Limb (tissue), 2 donors: ENCODE results near the gene HOXA2.

Source experiments
- DNase-seq, 2 donors: peaks; one replicate each; pipeline ENCODE4 v3.0.0-alpha.2; 2016; ENCODE audit errors: extremely low spot score in 2 of 2

The HOXA2 gene

DNA sequence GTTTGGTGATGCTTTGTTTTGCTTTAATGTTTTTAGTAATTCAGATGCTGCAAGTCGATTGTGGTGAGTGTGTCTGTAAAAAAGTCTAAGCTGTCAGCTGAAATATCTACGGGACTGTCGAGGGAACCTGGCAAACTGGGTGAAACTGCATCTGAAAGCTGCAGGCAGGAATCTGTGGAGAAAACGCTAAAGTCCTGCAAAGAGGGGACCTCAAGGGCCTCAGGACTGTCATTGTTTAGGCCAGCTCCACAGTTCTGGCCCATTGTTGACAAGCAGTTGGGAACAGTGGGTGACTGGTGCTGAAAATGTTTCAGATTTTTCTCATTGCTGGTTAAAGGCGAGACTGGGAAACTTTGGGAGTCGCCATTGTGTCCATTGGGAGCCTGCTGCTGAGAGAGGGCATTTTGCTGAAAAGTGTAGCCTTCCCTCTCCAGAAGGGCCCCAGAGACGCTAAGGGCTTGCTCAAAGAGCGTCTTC lies 1.8 kb downstream of the HOXA2 start:
- DNase-seq: no peak

DNA sequence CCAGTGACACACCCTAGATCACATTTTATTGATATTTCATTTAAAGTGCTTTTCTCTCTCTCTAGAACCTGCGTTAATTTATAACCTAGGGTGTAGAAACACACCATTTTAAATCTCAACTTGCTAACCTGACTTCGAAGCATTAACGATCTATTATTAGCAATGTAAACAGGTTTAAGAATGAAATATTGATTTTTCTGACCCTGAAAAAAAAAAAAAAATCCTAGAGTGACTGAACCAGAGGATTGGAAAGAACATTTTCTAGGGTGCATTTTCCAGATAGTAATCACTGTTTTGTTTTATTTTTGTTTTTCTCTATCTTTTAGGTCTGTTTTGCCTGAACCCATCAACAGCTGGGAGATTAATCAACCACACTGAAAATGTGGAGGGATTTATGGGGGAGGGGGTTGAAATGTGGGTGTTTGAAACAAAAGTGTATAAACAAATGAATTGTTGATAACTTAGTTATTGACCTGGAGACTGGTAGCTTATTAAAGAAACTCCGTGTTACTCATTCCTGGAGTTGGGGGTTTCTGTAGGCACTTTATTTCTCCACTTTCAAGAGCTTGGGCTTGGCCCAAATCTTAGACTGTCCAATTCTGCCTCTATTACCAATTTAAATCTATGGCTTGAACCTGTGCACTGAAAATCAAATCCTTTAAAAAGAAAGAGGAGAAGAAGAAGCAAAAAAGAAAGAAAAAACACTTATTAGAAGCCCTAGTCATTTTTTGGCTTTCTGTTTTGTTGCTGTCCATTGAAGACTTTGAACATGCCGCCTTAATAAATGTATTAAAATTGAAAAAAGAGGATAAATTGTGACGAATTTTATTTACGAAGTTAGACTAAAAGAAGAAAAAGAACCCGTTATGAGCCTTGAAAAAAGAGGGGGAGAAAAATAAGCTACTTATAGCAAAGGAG lies 2.8 kb downstream of the HOXA2 start:
- DNase-seq: no peak

DNA sequence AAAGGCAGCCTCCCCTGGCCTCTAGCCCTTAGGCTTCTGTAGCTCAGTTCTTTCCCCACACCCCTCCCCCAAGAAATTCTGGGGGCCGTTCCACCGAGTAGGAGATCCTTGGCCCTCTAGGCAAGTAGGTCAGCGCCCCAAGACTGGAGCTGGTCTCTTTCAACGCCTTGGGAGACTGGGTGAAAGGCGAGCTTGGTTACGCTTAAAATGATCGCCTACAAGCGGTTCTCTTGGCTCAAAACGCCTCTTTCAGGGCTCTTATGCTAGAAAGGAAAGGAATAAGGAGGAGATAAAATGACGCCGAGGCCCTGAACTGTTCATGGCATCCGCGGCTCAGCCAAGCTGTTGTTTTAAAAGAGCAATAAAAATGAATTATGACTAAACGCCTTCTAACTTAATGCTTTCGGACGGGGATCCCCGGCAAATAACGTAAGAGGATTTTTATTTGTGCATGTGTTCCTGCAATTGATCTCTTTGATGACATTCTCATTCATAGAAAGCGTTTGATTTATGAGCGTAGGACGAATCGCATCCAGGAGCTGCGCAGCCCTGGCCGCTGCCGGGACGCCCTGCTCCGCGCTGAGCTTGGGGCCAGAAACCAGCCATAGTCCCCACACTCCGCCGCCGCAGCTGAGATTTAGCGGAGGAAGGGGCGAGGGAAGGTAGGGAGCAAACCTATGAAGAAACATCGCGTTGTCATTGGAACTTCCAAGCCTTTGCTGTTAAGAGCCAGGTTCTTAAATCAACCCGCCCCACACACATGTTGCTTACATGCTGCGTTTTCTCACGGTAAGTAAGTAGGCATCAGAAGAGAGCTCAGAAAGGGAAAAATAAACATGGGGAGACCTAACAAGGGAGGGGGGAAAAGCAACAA lies 3.7 kb downstream of the HOXA2 start:
- peak in 1 of 2 donors; percentile 74 for DNase-seq

DNA sequence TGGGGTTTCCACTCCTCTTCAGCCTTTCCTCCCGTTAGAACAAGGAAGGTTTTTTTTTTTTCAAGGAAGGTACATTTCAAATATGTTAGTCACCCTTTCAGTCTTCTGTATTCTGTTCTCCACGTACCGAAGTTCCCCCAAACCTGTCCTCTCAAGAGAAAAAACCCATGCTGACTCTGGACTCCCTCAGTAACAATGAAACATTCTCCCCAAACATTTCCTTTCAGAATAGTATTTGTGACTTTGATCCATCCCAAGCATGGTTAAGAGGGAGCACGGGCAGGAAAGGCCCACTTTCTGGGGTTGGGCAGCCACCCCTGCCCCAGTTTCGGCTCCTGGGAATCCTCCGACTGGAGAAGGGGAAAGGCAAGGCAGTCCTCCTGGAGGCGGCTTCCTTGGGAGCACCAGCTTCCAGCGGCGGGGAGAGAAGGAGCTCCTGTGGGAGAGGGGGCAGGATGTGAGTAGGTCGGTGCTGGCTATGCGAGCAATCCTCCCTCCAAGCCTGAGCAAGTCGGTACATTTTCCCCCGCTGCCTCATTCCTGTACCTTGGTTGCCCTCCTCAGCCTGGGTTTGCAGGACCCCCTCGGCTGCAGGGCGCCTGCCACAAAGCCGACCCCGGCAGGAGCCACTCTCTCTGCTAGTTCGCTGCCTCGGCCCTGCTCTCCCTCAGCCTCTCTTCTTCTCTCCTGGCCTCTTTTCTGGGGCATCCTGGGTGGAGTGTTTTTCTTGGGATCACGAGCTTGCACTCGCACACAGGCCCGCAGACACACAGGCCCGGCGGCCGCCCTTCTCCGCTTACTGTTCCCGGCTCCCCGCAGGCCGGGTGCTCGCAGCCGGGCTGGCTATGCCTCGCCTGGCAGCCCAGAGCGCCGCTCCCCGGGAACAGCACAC lies 4.6 kb downstream of the HOXA2 start:
- peak in 1 of 2 donors; percentile 78 for DNase-seq

DNA sequence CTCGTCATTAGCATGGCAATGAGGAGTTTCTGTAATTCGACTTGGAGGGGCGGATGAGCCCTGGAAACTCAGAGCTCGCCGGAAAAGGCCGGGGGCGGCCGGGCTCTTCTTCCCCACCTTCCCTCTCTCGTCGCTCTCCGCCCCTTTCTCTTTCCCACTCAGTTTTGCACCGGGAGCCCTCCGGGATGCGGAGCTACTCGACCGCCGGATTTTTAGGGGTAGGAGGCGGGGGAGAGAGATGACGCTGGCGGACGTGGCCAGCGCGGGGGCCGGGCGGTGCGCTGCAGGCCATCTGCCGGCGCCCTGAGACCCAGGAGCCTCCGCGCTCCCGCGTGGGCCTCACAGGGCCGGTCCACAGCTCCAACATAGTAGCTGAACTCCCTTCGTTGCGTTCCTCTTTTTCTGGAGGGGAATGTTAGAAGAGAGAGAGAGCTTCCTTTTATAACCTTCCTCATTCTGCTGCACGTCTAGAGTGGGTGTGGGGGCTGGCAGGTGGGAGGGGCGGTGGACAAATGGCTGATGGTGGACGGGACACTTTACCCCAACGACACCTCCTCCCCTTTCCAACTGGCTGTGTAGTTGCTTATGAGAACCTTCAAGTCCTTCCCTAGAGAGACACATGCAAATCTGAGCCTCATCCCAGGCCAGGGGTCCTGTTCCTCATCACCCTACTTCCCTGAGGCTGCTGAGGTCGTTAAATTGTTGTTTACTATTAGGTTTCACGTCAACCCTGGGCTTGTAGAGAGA lies 5.5 kb downstream of the HOXA2 start:
- peak in 1 of 2 donors; percentile 66 for DNase-seq

DNA sequence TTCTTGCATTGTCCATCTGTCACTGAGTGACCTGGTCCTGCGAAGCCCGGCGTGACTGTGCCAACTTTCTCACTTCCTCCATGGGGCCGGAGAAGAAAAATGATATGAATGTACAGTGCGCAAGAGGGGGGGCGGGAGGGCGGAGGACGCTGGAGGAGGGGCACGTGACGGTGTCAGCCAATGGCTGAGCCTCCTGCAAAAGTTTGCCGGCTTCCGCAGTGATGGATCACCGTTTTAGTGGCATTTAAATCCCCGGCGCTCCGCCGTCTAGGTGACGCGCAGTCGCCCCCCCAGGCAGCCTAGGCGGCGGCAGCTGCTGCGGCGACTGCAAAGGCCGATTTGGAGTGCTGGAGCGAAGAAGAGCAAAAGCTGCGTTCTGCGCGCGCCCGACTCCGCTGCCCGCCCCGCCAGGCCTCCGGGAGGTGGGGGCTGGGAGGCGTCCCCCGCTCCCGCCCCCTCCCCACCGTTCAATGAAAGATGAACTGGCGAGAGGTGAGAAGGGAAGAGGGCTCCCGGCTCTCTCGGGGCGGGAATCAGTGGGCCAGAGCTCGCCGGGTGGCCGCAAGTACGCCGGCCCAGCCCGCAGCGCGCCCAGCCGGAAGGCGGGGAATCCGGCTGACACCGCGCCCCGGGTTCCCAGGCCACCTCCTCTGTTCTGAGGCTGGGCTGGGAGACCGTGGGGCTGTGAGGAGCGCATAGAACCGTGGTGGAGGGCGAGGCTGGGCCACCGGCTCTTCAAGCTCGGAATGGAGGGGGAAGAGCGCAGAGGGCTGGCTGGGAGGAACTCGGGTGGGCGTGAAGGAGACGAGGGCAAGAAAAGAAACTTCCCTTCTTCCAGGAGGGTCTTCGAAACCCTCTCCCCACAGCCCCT lies 6.4 kb downstream of the HOXA2 start, which contains the start of gene HOXA1:
Gene HOXA1 (minus strand): TSS at position 104 of the 871 bp plus-strand sequence. CDS start 88 bp downstream, at position 16.
- peak; percentile 84 to 91 for DNase-seq

DNA sequence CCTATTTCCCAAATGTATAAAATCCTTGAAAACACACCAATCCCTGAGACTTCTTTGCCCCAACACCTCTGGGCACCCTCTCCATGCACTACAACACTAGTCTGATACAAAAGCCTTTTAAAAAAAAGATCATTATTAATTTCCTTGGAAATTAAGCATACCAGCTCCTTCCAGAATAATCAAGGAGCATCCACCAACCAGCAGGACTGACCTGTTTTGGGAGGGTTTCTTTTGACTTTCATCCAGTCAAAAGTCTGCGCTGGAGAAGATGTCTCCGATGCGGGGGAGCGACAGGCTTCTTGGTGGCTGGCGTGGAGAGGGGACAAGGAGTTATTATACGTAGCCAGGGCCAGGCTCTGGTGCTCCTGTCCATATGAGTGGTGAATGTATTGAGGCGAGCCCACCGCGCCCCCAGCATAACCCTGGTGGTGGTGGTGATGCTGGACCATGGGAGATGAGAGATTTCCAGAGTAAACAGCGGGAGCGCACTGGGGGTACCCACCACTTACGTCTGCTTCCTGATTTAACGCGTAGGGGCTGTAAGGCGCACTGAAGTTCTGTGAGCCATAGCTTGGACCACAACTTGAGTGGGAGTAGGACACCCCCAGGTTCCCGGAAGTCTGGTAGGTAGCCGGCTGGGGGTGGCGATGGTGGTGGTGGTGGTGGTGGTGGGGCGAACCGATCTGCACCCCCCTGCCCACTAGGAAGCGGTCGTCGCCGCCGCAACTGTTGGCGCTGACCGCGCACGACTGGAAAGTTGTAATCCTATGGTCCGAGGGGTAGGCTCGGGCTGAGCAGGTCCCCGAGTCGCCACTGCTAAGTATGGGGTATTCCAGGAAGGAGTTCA lies 7.2 kb downstream of the HOXA2 start:
- DNase-seq: no peak

DNA sequence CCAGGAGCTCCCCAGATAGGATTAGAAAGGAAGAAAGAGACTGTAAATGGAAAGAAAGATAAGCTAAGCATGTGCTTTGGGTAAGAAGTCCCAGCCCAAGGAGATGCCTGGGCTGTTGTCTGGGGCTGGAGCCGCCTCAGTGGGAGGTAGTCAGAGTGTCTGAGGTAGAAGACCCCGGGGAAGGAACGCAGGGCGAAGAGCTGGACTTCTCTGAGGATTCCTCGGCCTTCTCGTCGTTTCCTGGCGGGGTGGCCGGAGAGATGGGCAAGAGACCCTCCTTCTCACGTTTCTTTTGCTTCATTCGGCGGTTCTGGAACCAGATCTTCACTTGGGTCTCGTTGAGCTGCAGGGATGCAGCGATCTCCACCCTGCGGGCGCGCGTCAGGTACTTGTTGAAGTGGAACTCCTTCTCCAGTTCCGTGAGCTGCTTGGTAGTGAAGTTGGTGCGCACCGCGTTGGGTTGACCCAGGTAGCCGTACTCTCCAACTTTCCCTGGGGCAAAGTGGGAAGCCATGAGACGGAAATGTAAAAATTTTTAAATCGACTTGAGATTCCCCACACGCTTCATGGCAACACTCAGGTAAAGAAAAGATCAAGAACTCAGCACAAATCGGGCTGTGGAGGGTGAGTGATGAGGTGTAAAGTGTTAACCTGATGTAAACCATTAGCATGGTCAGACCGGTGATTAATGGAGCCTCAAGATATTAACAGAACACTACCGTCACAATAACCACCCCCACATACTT lies 8.0 kb downstream of the HOXA2 start:
- no peak for DNase-seq

DNA sequence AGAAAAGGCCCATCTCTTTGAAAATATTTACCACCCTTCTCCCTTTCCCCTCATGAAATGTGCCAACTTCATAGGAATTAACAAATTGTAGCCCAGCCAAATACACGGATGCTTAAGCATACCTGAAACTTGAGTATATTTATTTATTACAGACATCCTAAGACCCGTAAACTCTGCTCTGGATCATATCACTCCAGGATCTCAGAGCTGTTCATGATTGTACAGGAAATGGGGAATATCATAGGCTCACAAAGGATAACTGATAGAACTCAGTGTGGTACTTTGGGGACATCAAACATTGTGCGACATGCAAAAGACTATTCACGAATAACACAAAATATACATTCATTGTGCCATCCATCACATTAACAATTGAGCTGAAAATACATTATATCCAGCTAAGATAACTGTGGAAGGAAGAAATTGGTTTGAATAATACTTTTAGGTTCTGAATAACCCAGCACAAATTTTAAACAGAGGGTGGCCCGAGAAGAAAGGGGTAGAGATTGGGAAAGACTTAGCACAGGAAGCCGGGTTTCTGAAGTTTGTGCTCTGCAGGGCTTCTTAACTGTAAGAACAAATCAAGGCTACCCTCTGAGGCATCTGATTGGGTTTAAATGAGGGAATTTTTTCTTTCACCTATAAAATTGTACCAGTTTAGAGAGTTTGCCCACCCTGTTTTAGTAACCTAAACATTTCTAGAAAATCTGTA lies 9.1 kb downstream of the HOXA2 start:
- no peak for DNase-seq

DNA sequence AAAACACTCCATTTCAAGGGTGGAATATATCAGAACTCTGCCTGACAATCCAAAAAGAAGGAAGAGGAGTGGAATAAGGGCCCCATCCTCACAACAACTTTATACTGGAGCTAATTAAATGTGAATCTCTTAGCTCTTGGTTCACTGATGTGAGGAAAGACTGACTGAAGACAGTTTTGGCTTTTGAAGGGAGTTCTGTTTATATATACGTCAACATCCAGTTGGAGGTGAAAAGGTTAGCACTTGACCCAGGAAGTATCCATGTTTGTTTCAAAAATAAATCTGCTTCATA lies 9.7 kb downstream of the HOXA2 start:
- DNase-seq: no peak

DNA sequence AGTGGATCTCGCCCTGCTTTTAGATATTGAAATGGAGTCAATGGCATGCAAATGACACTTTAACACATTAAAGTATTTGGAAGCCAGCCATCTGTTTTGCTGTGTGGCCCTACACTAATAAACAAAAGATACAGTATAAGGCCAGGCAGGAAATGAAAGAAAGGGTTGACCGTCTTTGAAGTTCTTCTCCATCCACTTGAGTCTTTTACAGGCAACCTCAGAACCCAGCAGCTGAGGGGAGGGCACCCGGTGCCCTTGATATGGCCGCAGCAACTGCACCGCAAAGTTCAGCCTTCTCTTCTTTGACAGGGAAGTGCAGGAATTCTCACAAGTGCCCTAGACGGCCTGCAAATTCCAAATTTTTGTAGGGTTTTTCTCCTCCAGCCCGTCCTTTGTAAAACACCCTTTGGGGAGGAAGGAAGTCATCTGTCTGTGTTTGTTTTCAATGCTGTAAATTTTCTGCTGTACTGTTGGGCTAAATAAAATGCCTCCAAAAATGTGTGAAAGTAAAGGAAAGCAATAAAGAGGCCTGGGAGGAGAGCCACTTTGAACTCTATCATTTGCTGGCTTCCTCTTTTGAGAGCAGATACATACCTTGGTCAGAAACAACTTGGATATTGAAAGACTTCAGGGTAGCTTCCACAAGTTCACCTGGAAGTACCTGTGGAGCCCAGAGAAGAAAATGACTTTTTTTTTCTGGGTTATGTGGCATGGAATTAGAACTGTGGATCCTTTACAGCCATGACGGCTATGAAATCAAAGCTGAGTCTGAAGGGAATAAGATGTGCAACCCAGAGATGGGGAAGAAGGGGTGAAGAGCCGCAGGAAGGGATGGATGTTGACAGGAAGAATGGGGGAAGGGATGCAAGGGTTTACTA lies 10.3 kb downstream of the HOXA2 start:
- DNase-seq: no peak

DNA sequence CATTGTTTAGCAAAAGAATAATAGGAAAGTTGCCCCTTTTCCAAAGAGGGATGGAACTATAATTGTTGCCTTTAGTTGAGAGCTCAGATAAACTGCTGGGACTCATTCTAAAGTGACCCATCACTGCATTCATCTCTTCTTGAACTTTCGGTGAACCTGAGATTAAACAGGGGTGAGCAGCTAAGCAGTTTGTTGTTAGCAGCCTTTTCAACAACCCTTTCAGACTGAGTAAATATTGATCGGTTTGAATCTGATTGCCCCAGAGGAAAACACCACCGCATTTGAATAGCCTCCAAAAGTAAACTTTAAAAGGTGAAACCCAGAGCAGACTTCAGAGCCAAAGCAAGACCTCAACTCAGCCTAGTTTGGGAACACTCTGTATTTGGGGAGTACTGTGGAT lies 11.4 kb downstream of the HOXA2 start:
- DNase-seq: no peak

DNA sequence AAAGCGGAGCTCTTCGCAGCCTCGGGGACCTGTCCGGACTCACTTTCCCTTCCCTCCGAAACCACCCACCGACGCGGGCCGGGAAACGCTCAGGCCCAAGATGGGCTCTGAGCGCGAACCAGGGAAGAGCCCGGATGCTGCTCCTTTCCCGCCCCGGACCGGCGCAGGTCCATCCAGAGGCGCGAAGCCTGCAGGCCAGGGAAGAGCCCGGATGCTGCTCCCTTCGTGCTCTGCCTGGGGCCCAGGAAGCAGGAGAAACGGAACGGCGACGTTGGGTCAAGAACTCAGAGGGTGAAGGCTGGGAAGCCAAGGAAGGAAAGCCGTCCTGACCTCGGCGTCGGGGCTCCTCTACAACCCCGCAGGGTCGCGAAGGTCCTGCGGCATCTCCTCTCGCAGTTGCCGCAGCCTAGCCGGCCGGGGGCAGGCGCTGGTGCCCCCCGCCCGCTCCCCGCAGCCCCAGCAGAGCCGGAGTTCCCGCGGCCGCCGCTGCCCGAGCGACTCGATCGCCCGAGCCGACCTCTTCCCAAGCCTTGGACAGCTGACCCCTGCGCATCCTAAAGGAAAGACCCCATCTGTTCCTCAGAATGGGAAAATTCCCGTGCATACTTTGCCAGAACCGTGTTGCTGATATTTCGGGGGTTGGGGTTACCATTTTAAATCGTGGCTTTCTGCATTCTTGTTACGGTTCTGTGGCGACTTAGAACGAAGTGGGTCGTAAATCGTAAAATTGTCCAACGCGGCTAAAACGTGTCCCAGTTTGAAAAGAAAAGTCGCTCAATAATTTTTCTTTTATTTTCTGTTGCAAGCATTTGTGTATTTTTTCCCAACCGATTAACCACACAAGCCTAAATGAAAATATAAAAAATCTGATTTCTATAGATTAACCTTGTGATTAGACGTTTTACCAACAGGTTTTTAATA lies 14.2 kb downstream of the HOXA2 start:
- peak in 1 of 2 donors; percentile 57 for DNase-seq

DNA sequence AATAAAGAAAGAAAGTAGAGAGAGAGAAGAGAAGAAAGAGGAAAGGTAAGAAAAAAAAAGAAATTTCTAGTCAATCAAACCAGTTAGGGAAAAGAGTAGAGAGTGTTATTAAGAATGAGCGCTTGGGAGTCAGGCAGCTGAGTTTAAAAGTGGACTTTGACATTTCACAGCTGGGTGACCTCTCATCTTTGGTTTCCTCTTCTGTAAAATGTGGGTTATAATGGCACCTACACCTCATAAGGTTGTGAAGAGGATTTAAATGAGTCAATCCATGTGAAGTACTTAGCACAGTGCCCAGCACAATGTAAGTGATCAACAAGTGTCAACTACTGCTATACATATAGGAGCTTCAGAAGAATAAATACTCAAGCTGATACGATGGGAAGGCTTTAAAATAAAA lies 18.8 kb downstream of the HOXA2 start:
- DNase-seq: no peak

DNA sequence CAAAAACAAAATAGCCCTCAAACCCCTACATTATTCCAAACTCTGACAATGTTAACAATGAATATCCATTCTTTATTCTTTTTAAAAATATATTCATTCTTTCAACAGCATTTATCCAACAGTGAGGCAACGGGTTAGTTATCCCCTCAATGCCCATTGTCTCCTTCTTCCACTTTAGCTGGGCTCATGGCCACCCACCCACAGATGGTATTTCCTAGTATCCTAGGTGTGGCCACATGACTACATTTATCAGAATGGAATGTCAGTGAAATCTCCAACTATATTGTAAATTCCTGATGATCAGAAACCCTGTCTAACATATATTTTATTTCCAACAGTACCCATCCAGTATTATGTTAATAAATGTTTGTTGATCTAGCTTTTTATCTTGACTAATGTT lies 20.3 kb downstream of the HOXA2 start:
- no peak for DNase-seq
